Stimulated activated CD8-positive, alpha-beta memory T cell treated with anti-CD3 and anti-CD28 coated beads, Interleukin-4, amount 100 ng/mL, for 1 hour (primary cell): ENCODE measurements around the gene LAMA2.
"Not testable (repeated sequence)": the region's sequence is repeated elsewhere in the genome, so short reads cannot be mapped to it uniquely, and the experiment has no call there.

ENCODE experiments used
- DNase-seq, 2 donors: peaks; one replicate each; pipeline ENCODE4 v3.0.0-alpha.2; 2020; ENCODE audit warnings: low read depth in 2 of 2, low spot score in 1 of 2

The LAMA2 gene

GRCh38 chr6:129172279-129172995, 289.5 kb downstream of the LAMA2 start:
- DNase-seq = not testable (repeated sequence)

- DNase-seq = no peak
Measured at GRCh38 chr6:129175066-129175465, 292.1 kb downstream of the LAMA2 start.

- no peak for DNase-seq
Measured at GRCh38 chr6:129177801-129178200, 294.9 kb downstream of the LAMA2 start.

- DNase-seq = no peak
Measured at GRCh38 chr6:129179283-129179682, 296.3 kb downstream of the LAMA2 start.

- DNase-seq = no peak
Measured at GRCh38 chr6:129181001-129181400, 298.1 kb downstream of the LAMA2 start.

- DNase-seq = no peak
Measured at GRCh38 chr6:129183187-129183591, 300.3 kb downstream of the LAMA2 start.

- DNase-seq = no peak
Measured at GRCh38 chr6:129183681-129184301, 300.9 kb downstream of the LAMA2 start.

- DNase-seq = no peak
Measured at GRCh38 chr6:129184324-129184723, 301.4 kb downstream of the LAMA2 start.

- no peak for DNase-seq
Measured at GRCh38 chr6:129184808-129185366, 301.9 kb downstream of the LAMA2 start.

GRCh38 chr6:129186988-129187387, 304.1 kb downstream of the LAMA2 start:
- DNase-seq = no peak

- no peak for DNase-seq
Measured at GRCh38 chr6:129188306-129188705, 305.4 kb downstream of the LAMA2 start.

GRCh38 chr6:129188795-129189194, 305.9 kb downstream of the LAMA2 start:
- no peak for DNase-seq

GRCh38 chr6:129189266-129189665, 306.3 kb downstream of the LAMA2 start:
- DNase-seq = no peak

GRCh38 chr6:129191235-129191634, 308.3 kb downstream of the LAMA2 start:
- DNase-seq = no peak

- DNase-seq = no peak
Measured at GRCh38 chr6:129192458-129192989, 309.6 kb downstream of the LAMA2 start.

GRCh38 chr6:129194306-129194941, 311.5 kb downstream of the LAMA2 start:
- DNase-seq = no peak

- DNase-seq = no peak
Measured at GRCh38 chr6:129195161-129195560, 312.2 kb downstream of the LAMA2 start.

- no peak for DNase-seq
Measured at GRCh38 chr6:129195643-129196042, 312.7 kb downstream of the LAMA2 start.

GRCh38 chr6:129197154-129197553, 314.2 kb downstream of the LAMA2 start:
- DNase-seq = no peak

- no peak for DNase-seq
Measured at GRCh38 chr6:129200151-129200550, 317.2 kb downstream of the LAMA2 start.

GRCh38 chr6:129203190-129203900, 320.4 kb downstream of the LAMA2 start:
- no peak for DNase-seq
